Measurements from ENCODE around the gene KCTD2. TPM values are rescaled to one million over a fixed set of nuclear protein-coding genes. Genes with fewer than 3 reads are reported as not detected.
"Not testable (repeated sequence)": the region's sequence is repeated elsewhere in the genome, so short reads cannot be mapped to it uniquely, and the experiment has no call there.

KCTD2 gene
- total RNA-seq, 2 experiments from 2014 or later: 20.6 to 23.3 TPM

GRCh38 chr17:75020331-75021110, 26.5 kb upstream of the KCTD2 start:
- Mint-ChIP-seq H3K27me3 (no peaks in the 10 kb centered on the region), H3K4me3 (no peak overlapping the region), H3K9me3 (no peaks in the 10 kb centered on the region), H3K27ac (no peak overlapping the region), H3K4me1 (ENCODE audit: low read depth) (peaks cover 11% of the 10 kb centered on the region), H3K36me3 (peaks cover 37% of the 10 kb centered on the region)
- intact Hi-C loops (cut with micrococcal nuclease): no loop called here
- POLR2A ChIA-PET: interaction anchor here (0.5 to 0.9 kb wide), 2 partner anchors 16 to 213 kb away, joined by 3 read pairs; no protein-coding TSS in a partner anchor
- CTCF ChIA-PET: interaction anchor here (0.8 kb wide), 1 partner anchor 9 kb away, joined by 3 read pairs; no protein-coding TSS in a partner anchor
- no peak for DNase-seq

DNA sequence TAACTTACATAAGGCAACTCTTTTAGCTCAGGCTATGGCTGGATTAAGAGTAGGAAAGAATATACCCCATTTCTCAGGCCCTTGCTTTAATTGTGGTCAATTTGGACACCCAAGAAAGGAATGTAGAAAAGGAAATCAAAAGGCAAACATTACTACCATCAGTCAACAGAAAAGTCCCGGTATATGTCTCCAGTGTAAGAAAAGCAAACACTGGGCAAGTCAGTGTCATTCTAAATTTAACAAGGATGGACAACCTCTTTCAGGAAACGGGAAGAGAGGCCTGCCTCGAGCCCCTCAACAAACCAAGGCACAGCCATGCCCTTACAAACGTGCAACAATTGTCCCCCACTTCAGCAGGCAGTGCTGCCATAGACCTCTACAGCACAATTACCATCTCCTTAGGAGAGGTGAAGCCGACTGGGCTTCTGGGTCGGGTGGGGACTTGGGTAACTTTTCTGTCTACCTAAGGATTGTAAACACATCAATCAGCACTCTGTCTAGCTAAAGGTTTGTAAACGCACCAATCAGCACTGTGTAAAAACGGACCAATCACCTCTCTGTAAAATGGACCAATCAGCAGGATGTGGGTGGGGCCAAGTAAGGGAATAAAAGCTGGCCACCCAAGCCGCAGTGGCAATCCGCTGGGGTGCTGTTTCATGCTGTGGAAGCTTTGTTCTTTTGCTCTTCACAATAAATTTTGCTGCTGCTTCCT, 22.2 kb upstream of the KCTD2 start:
- Mint-ChIP-seq H3K27me3 (no peaks in the 10 kb centered on the region), H3K36me3 (peaks cover 24% of the 10 kb centered on the region), H3K4me1 (ENCODE audit: low read depth) (peaks cover 12% of the 10 kb centered on the region), H3K27ac (no peak overlapping the region), H3K4me3 (peak overlapping the region; percentile 20), H3K9me3 (no peaks in the 10 kb centered on the region)
- intact Hi-C loops (cut with micrococcal nuclease): no loop called here
- DNase-seq: peak; percentile 58
- POLR2A ChIA-PET: interaction anchor here (3.5 kb wide), 1 partner anchor 12 kb away, joined by 11 read pairs; the partner anchor contains the start of gene MRPL58
- CTCF ChIA-PET: interaction anchor here (1.1 to 2.6 kb wide), 2 partner anchors 12 to 63 kb away, joined by 4 to 15 read pairs; no protein-coding TSS in a partner anchor

- Mint-ChIP-seq H3K36me3 (peaks cover 21% of the 10 kb centered on the region), H3K4me1 (ENCODE audit: low read depth) (peaks cover 12% of the 10 kb centered on the region), H3K4me3 (peak overlapping the region; percentile 20)
- DNase-seq; intact Hi-C loops (cut with micrococcal nuclease); H3K27ac Mint-ChIP-seq; H3K27me3 Mint-ChIP-seq; H3K9me3 Mint-ChIP-seq: not testable (repeated sequence)
- CTCF ChIA-PET: interaction anchor here (1.1 to 2.6 kb wide), 2 partner anchors 12 to 64 kb away, joined by 4 to 15 read pairs; no protein-coding TSS in a partner anchor
- POLR2A ChIA-PET: interaction anchor here (3.5 kb wide), 1 partner anchor 13 kb away, joined by 11 read pairs; the partner anchor contains the start of gene MRPL58
These were observed 21.7 kb upstream of the KCTD2 start for GRCh38 chr17:75025398-75025734.

DNA sequence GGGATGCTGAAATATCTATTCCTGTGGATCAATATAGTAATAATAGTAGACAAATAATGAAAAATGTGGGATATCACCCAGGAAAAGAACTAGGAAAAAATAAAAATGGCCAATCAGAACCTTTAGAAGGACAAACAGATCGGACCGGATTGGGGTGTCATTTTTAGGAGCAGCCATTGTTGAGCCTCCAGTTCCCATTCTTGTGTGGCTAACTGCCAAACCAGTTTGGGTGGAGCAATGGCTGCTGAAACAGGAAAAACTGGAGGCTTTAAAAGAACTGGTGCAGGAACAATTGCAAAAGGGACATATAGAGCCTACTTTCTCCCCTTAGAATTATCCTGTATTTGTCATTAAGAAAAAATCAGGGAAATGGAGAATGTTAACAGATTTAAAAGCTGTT, 20.4 kb upstream of the KCTD2 start:
- H3K27me3 Mint-ChIP-seq, POLR2A ChIA-PET: not testable (repeated sequence)
- CTCF ChIA-PET: interaction anchor here (1.1 kb wide), 1 partner anchor 14 kb away, joined by 3 read pairs; the partner anchor contains the start of gene MRPL58

GRCh38 chr17:75030161-75030560, 16.9 kb upstream of the KCTD2 start:
- Mint-ChIP-seq H3K27ac (no peak overlapping the region), H3K27me3 (peaks cover 4% of the 10 kb centered on the region), H3K4me3 (no peak overlapping the region), H3K9me3 (peaks cover 4% of the 10 kb centered on the region), H3K4me1 (ENCODE audit: low read depth) (peaks cover 33% of the 10 kb centered on the region), H3K36me3 (peaks cover 6% of the 10 kb centered on the region)
- intact Hi-C loops (cut with micrococcal nuclease): loop anchor here (5.0 to 10.0 kb wide), 3 partner anchors 152 to 375 kb away; partner anchors contain the start of genes GGA3, GRB2, MRPS7 and SUMO2
- DNase-seq: no peak
- POLR2A ChIA-PET: no interaction called here
- CTCF ChIA-PET: no interaction called here

More for the DNA sequence above, 20.4 kb upstream of the KCTD2 start:
- H3K36me3 Mint-ChIP-seq: peaks cover 10% of the 10 kb centered on the region
- H3K27ac Mint-ChIP-seq; intact Hi-C loops (cut with micrococcal nuclease); DNase-seq; H3K4me3 Mint-ChIP-seq; H3K9me3 Mint-ChIP-seq: not testable (repeated sequence)
- peaks cover 12% of the 10 kb centered on the region for H3K4me1 Mint-ChIP-seq (ENCODE audit: low read depth)

GRCh38 chr17:75031972-75032719, 14.9 kb upstream of the KCTD2 start:
- H3K4me3 Mint-ChIP-seq: peak overlapping the region; percentile 69
- peaks cover 46% of the 10 kb centered on the region for H3K4me1 Mint-ChIP-seq (ENCODE audit: low read depth)
- peaks cover 5% of the 10 kb centered on the region for H3K36me3 Mint-ChIP-seq
- intact Hi-C loops (cut with micrococcal nuclease): loop anchor here (2.0 to 10.0 kb wide), 5 partner anchors 19 to 373 kb away; partner anchors contain the start of genes GGA3, GRB2, MRPL58 and MRPS7
- ChIA-PET CTCF (interaction anchor here (0.6 to 2.3 kb wide), 5 partner anchors 14 to 82 kb away, joined by 3 to 15 read pairs (median 7); partner anchors contain the start of gene MRPL58), POLR2A (interaction anchor here (1.1 kb wide), 1 partner anchor 20 kb away, joined by 3 read pairs; the partner anchor contains the start of gene MRPL58)
- peak; percentile 77 for DNase-seq
- H3K27me3 Mint-ChIP-seq: peaks cover 4% of the 10 kb centered on the region
- peaks cover 4% of the 10 kb centered on the region for H3K9me3 Mint-ChIP-seq
- H3K27ac Mint-ChIP-seq: no peak overlapping the region

DNA sequence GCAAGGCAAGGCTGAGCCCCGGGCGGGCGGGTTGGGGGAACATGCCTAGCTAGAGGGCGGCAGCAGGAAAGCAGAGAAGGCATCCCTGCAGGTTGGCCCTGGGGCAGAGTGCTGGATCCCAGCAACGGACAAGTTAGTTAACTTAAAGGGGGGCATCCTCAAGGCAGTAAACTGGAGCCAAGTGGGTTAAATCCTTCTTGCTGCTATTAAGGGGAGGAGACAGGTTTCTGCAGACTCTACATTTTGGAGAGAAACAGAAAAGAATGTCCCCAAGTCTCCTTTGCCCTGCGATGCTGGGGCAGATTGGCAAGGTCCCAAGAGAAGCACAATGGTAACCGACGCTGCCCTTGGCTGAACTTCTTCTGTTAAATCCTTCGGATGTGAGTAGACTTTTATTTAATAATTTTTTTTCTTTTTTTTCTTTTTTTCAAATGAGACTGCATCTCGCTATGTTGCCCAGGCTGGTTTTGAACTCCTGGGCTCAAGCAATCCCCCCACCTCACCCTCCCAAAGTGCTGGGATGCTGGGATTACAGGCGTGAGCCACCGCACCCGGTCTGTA, 14.2 kb upstream of the KCTD2 start:
- Mint-ChIP-seq H3K4me1 (ENCODE audit: low read depth) (peaks cover 46% of the 10 kb centered on the region), H3K27ac (no peak overlapping the region), H3K9me3 (peaks cover 4% of the 10 kb centered on the region), H3K36me3 (peaks cover 5% of the 10 kb centered on the region), H3K27me3 (peaks cover 4% of the 10 kb centered on the region), H3K4me3 (peak overlapping the region; percentile 69)
- POLR2A ChIA-PET: no interaction called here
- no peak for DNase-seq
- intact Hi-C loops (cut with micrococcal nuclease): loop anchor here (2.0 to 10.0 kb wide), 5 partner anchors 20 to 372 kb away; partner anchors contain the start of genes GGA3, GRB2, MRPL58 and MRPS7
- CTCF ChIA-PET: interaction anchor here (1.9 to 2.3 kb wide), 2 partner anchors 20 to 71 kb away, joined by 9 to 15 read pairs; partner anchors contain the start of gene MRPL58

- peak; percentile 96 for DNase-seq
- H3K4me1 Mint-ChIP-seq (ENCODE audit: low read depth): peaks cover 46% of the 10 kb centered on the region
These were observed 13.4 kb upstream of the KCTD2 start for GRCh38 chr17:75033346-75034235.

DNA sequence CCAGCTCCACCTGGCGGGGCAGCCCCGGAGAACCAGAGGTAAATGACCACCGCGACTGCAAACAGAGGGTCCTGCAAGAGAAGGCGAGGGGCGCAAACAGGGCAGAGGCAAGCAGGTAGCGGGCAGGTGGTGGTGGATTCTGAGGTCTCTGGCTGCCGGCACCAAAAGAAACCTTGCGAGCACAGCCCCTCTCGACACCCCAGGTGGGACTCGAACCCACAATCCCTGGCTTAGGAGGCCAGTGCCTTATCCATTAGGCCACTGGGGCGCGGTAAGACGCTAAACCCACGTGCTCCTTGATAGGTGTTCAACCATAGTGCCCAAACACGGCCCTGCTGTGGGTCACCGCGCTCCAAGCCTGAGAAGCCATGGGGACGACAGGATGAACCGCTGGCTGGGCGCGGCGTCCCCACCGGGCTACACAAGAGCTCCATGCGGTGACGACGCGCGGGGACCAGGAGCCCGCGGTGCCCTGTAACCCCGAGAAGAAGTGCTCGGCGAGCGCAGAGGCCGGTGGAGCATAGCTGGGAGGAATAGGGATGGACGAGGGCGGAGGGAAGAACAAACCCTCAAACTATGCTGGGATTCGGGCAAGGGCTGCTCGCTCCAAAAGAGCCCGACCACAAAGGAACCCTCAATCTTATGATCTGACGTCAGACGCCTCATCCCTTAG, 12.7 kb upstream of the KCTD2 start:
- DNase-seq: peak; percentile 95
- intact Hi-C loops (cut with micrococcal nuclease): loop anchor here (1.0 to 10.0 kb wide), 4 partner anchors 148 to 370 kb away; partner anchors contain the start of genes GGA3, GRB2, MRPS7 and SLC25A19

More at GRCh38 chr17:75033346-75034235, 13.4 kb upstream of the KCTD2 start:
- ChIA-PET POLR2A (interaction anchor here (0.6 to 3.7 kb wide), 3 partner anchors 13 to 749 kb away, joined by 3 to 26 read pairs (median 9); partner anchors contain the start of genes ATP5PD, KCTD2 and MRPL58), CTCF (interaction anchor here (1.8 kb wide), 3 partner anchors 13 to 72 kb away, joined by 7 to 16 read pairs (median 11); partner anchors contain the start of genes ATP5PD, KCTD2 and MRPL58)
- peaks cover 4% of the 10 kb centered on the region for H3K9me3 Mint-ChIP-seq
- intact Hi-C loops (cut with micrococcal nuclease): loop anchor here (1.0 to 10.0 kb wide), 6 partner anchors 21 to 371 kb away; partner anchors contain the start of genes GGA3, GRB2, MRPL58 and MRPS7
- H3K27ac Mint-ChIP-seq: peak overlapping the region; percentile 96
- H3K4me3 Mint-ChIP-seq: peak overlapping the region; percentile 97
- H3K36me3 Mint-ChIP-seq: peaks cover 8% of the 10 kb centered on the region
- H3K27me3 Mint-ChIP-seq: peaks cover 4% of the 10 kb centered on the region

More for the DNA sequence above, 12.7 kb upstream of the KCTD2 start:
- Mint-ChIP-seq H3K27me3 (peaks cover 4% of the 10 kb centered on the region), H3K4me1 (ENCODE audit: low read depth) (peaks cover 49% of the 10 kb centered on the region), H3K27ac (peak overlapping the region; percentile 96), H3K36me3 (peaks cover 12% of the 10 kb centered on the region), H3K4me3 (peak overlapping the region; percentile 97), H3K9me3 (peaks cover 4% of the 10 kb centered on the region)
- ChIA-PET CTCF (interaction anchor here (0.8 to 1.8 kb wide), 5 partner anchors 12 to 80 kb away, joined by 3 to 16 read pairs (median 7); partner anchors contain the start of genes ATP5PD, KCTD2 and MRPL58), POLR2A (interaction anchor here (0.6 to 3.7 kb wide), 7 partner anchors 12 to 749 kb away, joined by 3 to 26 read pairs (median 3); partner anchors contain the start of genes ATP5PD, KCTD2 and MRPL58)

All from activated CD4-positive, alpha-beta memory T cell treated with anti-CD3 and anti-CD28 coated beads for 36 hours (primary cell).